WTC11 (cell line): ENCODE results near the gene COPS9. TPM values are rescaled to one million over a fixed set of nuclear protein-coding genes. Genes with fewer than 3 reads are reported as not detected.

Experiments
- ATAC-seq: fragments of 200-7000 bp; cut with Tn5 transposase; 2 replicates; pipeline ENCODE4 v1.10.0; 2021; ENCODE audit warnings: mild to moderate bottlenecking, moderate library complexity
- CTCF ChIA-PET: fragments of 300-600 bp; sonication (Branson Sonifier 250); formaldehyde crosslinking; loops from one replicate; lab custom pipeline; 2021; ENCODE audit warnings: antibody characterized with exemption; lab: Charles Lee
- POLR2A ChIA-PET: fragments of 350-600 bp; sonication (Branson Sonifier 250); formaldehyde crosslinking; loops from one replicate; lab custom pipeline; 2021; ENCODE audit warnings: antibody characterized with exemption; lab: Charles Lee
- DNase-seq: peaks from one replicate; pipeline ENCODE4 v3.0.0; 2021; ENCODE audit warnings: low spot score
- H3K27ac Mint-ChIP-seq: 2 replicates; pipeline ENCODE4 v1.8.0; 2021; ENCODE audit warnings: mixed read lengths
- H3K27me3 Mint-ChIP-seq: 2 replicates; pipeline ENCODE4 v1.8.0; 2021; ENCODE audit warnings: low read depth, mild to moderate bottlenecking, moderate library complexity, mixed read lengths
- H3K36me3 Mint-ChIP-seq: 2 replicates; pipeline ENCODE4 v1.8.0; 2021; ENCODE audit warnings: mixed read lengths
- H3K4me1 Mint-ChIP-seq: 2 replicates; pipeline ENCODE4 v1.8.0; 2022; ENCODE audit warnings: mixed read lengths
- H3K4me3 Mint-ChIP-seq: 2 replicates; pipeline ENCODE4 v1.8.0; 2021; ENCODE audit warnings: mild to moderate bottlenecking, moderate library complexity, mixed read lengths
- H3K9me3 Mint-ChIP-seq: 2 replicates; pipeline ENCODE4 v1.8.0; 2021; ENCODE audit warnings: mixed read lengths
- ARID4B ChIP-seq: sonication (generic); formaldehyde crosslinking; IDR thresholded peaks from 2 replicates; pipeline ENCODE4 v1.8.0; 2023; ENCODE audit warnings: missing genetic modification reagents, mild to moderate bottlenecking, borderline replicate concordance
- ATF1 ChIP-seq: sonication (generic); formaldehyde crosslinking; IDR thresholded peaks from 2 replicates; pipeline ENCODE4 v1.8.1; 2023; ENCODE audit warnings: mild to moderate bottlenecking, moderate library complexity, missing genetic modification reagents
- CBFB ChIP-seq: sonication (generic); formaldehyde crosslinking; IDR thresholded peaks from 2 replicates; pipeline ENCODE4 v1.8.1; 2022; ENCODE audit warnings: mild to moderate bottlenecking, low read depth, missing genetic modification reagents
- CREM ChIP-seq: sonication (generic); formaldehyde crosslinking; IDR thresholded peaks from 2 replicates; pipeline ENCODE4 v1.8.1; 2022; ENCODE audit warnings: mild to moderate bottlenecking, missing genetic modification reagents, moderate library complexity
- FOXJ3 ChIP-seq: sonication (generic); formaldehyde crosslinking; IDR thresholded peaks from 2 replicates; pipeline ENCODE4 v1.9.0; 2021; ENCODE audit warnings: missing genetic modification reagents, mild to moderate bottlenecking, borderline replicate concordance
- FOXP4 ChIP-seq: sonication (generic); formaldehyde crosslinking; IDR thresholded peaks from 2 replicates; pipeline ENCODE4 v1.8.0; 2022; ENCODE audit warnings: mild to moderate bottlenecking, missing genetic modification reagents
- GABPB1 ChIP-seq: sonication (generic); formaldehyde crosslinking; IDR thresholded peaks from 2 replicates; pipeline ENCODE4 v1.8.1; 2023; ENCODE audit warnings: mild to moderate bottlenecking, missing genetic modification reagents
- GRHL2 ChIP-seq: fragments of 250-450 bp; sonication (Bioruptor Pico); IDR thresholded peaks from 2 replicates; pipeline ENCODE4 v1.8.0; 2022; ENCODE audit warnings: mild to moderate bottlenecking, moderate library complexity; ENCODE audit not compliant: insufficient replicate concordance, severe bottlenecking
- MXD4 ChIP-seq: fragments of 250-450 bp; sonication (Bioruptor Pico); IDR thresholded peaks from 2 replicates; pipeline ENCODE4 v1.8.0; 2021; ENCODE audit warnings: mild to moderate bottlenecking, moderate library complexity, borderline replicate concordance
- NR1H2 ChIP-seq: sonication (generic); formaldehyde crosslinking; IDR thresholded peaks from 2 replicates; pipeline ENCODE4 v1.9.0; 2021; ENCODE audit warnings: mild to moderate bottlenecking, moderate library complexity, missing genetic modification reagents
- NR2C2 ChIP-seq: sonication (generic); formaldehyde crosslinking; IDR thresholded peaks from 2 replicates; pipeline ENCODE4 v1.8.0; 2022; ENCODE audit warnings: mild to moderate bottlenecking, missing genetic modification reagents
- OVOL2 ChIP-seq: fragments of 250-450 bp; sonication (Bioruptor Pico); IDR thresholded peaks from 2 replicates; pipeline ENCODE4 v1.9.0; 2021; ENCODE audit warnings: mild to moderate bottlenecking, borderline replicate concordance
- PREB ChIP-seq: sonication (generic); formaldehyde crosslinking; IDR thresholded peaks from 2 replicates; pipeline ENCODE4 v1.8.1; 2022; ENCODE audit warnings: mild to moderate bottlenecking, missing genetic modification reagents, moderate library complexity, borderline replicate concordance
- SP1 ChIP-seq: sonication (generic); formaldehyde crosslinking; conservative IDR thresholded peaks from 2 replicates; pipeline ENCODE4 v1.8.1; 2022; ENCODE audit warnings: missing genetic modification reagents
- TEAD1 ChIP-seq: sonication (generic); formaldehyde crosslinking; IDR thresholded peaks from 2 replicates; pipeline ENCODE4 v1.8.0; 2022; ENCODE audit warnings: mild to moderate bottlenecking, missing genetic modification reagents
- TEAD4 ChIP-seq: sonication (generic); formaldehyde crosslinking; IDR thresholded peaks from 2 replicates; pipeline ENCODE4 v1.8.0; 2022; ENCODE audit warnings: mild to moderate bottlenecking, missing genetic modification reagents
- TP53 ChIP-seq: sonication (generic); formaldehyde crosslinking; IDR thresholded peaks from 2 replicates; pipeline ENCODE4 v1.8.1; 2023; ENCODE audit warnings: mild to moderate bottlenecking, missing genetic modification reagents
- ZNF396 ChIP-seq: fragments of 250-450 bp; sonication (Bioruptor Pico); IDR thresholded peaks from 2 replicates; pipeline ENCODE4 v1.8.0; 2021; ENCODE audit warnings: mild to moderate bottlenecking, moderate library complexity, borderline replicate concordance
- ZNF423 ChIP-seq: fragments of 250-450 bp; sonication (Bioruptor Pico); IDR thresholded peaks from 2 replicates; pipeline ENCODE4 v2.1.2; 2022; ENCODE audit warnings: mild to moderate bottlenecking, moderate library complexity
- total RNA-seq: library from RNA; stranded (reverse); gene quantifications from 3 replicates; pipeline ENCODE4 v1.2.3, GENCODE V29; 2021

The COPS9 gene
- total RNA-seq, 1 experiment from 2014 or later = 142 TPM

GRCh38 chr2:240160291-240161086 is 24.4 kb upstream of the COPS9 start (continued):
- TF ChIP-seq ARID4B (no peak), ATF1 (no peak), SP1 (CRISPR knock-in tag) (no peak), FOXP4 (CRISPR knock-in tag) (no peak), NR2C2 (CRISPR knock-in tag) (no peak), ZNF396 (CRISPR knock-in tag) (no peak), TEAD1 (CRISPR knock-in tag) (no peak), CREM (no peak), TEAD4 (CRISPR knock-in tag) (no peak), GRHL2 (CRISPR knock-in tag) (no peak), OVOL2 (CRISPR knock-in tag) (no peak), GABPB1 (CRISPR knock-in tag) (no peak), ZNF423 (CRISPR knock-in tag) (no peak)

GRCh38 chr2:240159251-240159839 is 23.2 kb upstream of the COPS9 start:
- Mint-ChIP-seq H3K4me3 (no peak overlapping the region), H3K27ac (no peak overlapping the region), H3K36me3 (peaks cover 2% of the 10 kb centered on the region; the same call in 1 of the 2 replicates), H3K9me3 (peaks cover 10% of the 10 kb centered on the region), H3K27me3 (0 out of 2 replicates have a peak, but pooled peaks cover 4% of the 10 kb centered on the region), H3K4me1 (0 out of 2 replicates have a peak, but pooled peaks cover 3% of the 10 kb centered on the region)
- TF ChIP-seq FOXJ3 (CRISPR knock-in tag) (no peak), PREB (CRISPR knock-in tag) (no peak), NR1H2 (no peak), CBFB (CRISPR knock-in tag) (no peak), CREM (no peak), FOXP4 (CRISPR knock-in tag) (no peak), MXD4 (CRISPR knock-in tag) (no peak), SP1 (CRISPR knock-in tag) (no peak), TP53 (CRISPR knock-in tag) (no peak)
- ChIA-PET CTCF (no interaction called here), POLR2A (no interaction called here)
- DNase-seq (no peak), ATAC-seq (no peak)
